NCI-H2029 treated with DMSO at 0.1 percent for 48 hours (cell line): ENCODE measurements around the gene ERRFI1.

Experiments
- DNase-seq: peaks from one replicate; lab custom pipeline; 2025; lab: John Stamatoyannopoulos, UW

The ERRFI1 gene

GRCh38 chr1:8003438-8004112, 22.5 kb downstream of the ERRFI1 start:
- DNase-seq, result no peak

GRCh38 chr1:8002921-8003320, 23.2 kb downstream of the ERRFI1 start:
- DNase-seq, result no peak

GRCh38 chr1:8002329-8002910, 23.7 kb downstream of the ERRFI1 start:
- DNase-seq, result no peak

GRCh38 chr1:7995437-7995836, 30.7 kb downstream of the ERRFI1 start:
- DNase-seq, result no peak

- no peak for DNase-seq
Measured at GRCh38 chr1:7994827-7995226, 31.3 kb downstream of the ERRFI1 start.

GRCh38 chr1:7993593-7994479, 32.3 kb downstream of the ERRFI1 start:
- DNase-seq, result no peak

GRCh38 chr1:7992885-7993284, 33.2 kb downstream of the ERRFI1 start:
- no peak for DNase-seq

- no peak for DNase-seq
Measured at GRCh38 chr1:7991504-7992440, 34.3 kb downstream of the ERRFI1 start.

GRCh38 chr1:7989762-7990428, 36.2 kb downstream of the ERRFI1 start:
- no peak for DNase-seq

GRCh38 chr1:7988576-7988975, 37.5 kb downstream of the ERRFI1 start:
- DNase-seq, result no peak

GRCh38 chr1:7987528-7987927, 38.6 kb downstream of the ERRFI1 start:
- DNase-seq, result no peak

GRCh38 chr1:7985851-7986612, 40.1 kb downstream of the ERRFI1 start:
- no peak for DNase-seq

GRCh38 chr1:7984811-7985210, 41.3 kb downstream of the ERRFI1 start:
- no peak for DNase-seq

- no peak for DNase-seq
Measured at GRCh38 chr1:7983086-7983778, 42.9 kb downstream of the ERRFI1 start.

GRCh38 chr1:7980984-7981383, 45.1 kb downstream of the ERRFI1 start:
- no peak for DNase-seq

GRCh38 chr1:7975212-7975865, 50.8 kb downstream of the ERRFI1 start:
- peak; percentile 31 for DNase-seq

- DNase-seq, result no peak
Measured at GRCh38 chr1:7973086-7973485, 53.0 kb downstream of the ERRFI1 start.

- no peak for DNase-seq
Measured at GRCh38 chr1:7972285-7972684, 53.8 kb downstream of the ERRFI1 start.

- no peak for DNase-seq
Measured at GRCh38 chr1:7971024-7971423, 55.1 kb downstream of the ERRFI1 start.
